PC-9 (cell line): ENCODE data around the gene USP21. TPM values are rescaled to one million over a fixed set of nuclear protein-coding genes. Genes with fewer than 3 reads are reported as not detected.
A peak's percentile ranks its signal among the peaks of the same experiment; 100 is the strongest.

Source experiments
- BruUV-seq: library from RNA; stranded (reverse); fragments of 400-500 nt; replicated peaks from 2 replicates; lab custom pipeline; 2021; lab: Mats Ljungman, UMichigan
- CTCF ChIA-PET: fragments of 300-600 bp; sonication (Branson Sonifier 250); formaldehyde crosslinking; loops from one replicate; lab custom pipeline; 2022; ENCODE audit warnings: antibody characterized with exemption; lab: Charles Lee
- POLR2A ChIA-PET: fragments of 300-600 bp; sonication (Branson Sonifier 250); formaldehyde crosslinking; loops from one replicate; lab custom pipeline; 2022; ENCODE audit warnings: antibody characterized with exemption; ENCODE audit not compliant: unreplicated experiment; lab: Charles Lee
- DNase-seq, 2 experiments: peaks; one replicate each; pipeline versions ENCODE4 v3.0.0 to v3.0.0-alpha.2; 2015 to 2022; ENCODE audit warnings: mixed read lengths in 1 of 2
- H2AFZ ChIP-seq: fragments of 200-600 bp; sonication (generic); 2 replicates; pipeline ENCODE4 v1.8.1; 2017; ENCODE audit warnings: antibody characterized with exemption
- H3F3A ChIP-seq: fragments of 200-600 bp; sonication (generic); 2 replicates; pipeline ENCODE4 v1.8.1; 2017; ENCODE audit warnings: antibody characterized with exemption, mild to moderate bottlenecking, low read depth; ENCODE audit not compliant: insufficient read depth
- H3K27ac ChIP-seq: fragments of 200-600 bp; sonication (generic); 2 replicates; pipeline ENCODE4 v1.6.1; 2016; ENCODE audit warnings: mixed run types
- H3K27me3 ChIP-seq: fragments of 200-600 bp; sonication (generic); 2 replicates; pipeline ENCODE4 v1.6.1; 2016; ENCODE audit warnings: low read depth, mixed run types; ENCODE audit not compliant: insufficient read depth
- H3K36me3 ChIP-seq: fragments of 200-600 bp; sonication (generic); 2 replicates; pipeline ENCODE4 v1.6.1; 2016; ENCODE audit warnings: low read depth, mixed run types
- H3K4me1 ChIP-seq: fragments of 200-600 bp; sonication (generic); replicated peaks from 2 replicates; pipeline ENCODE4 v1.6.1; 2016; ENCODE audit warnings: mixed run types; ENCODE audit not compliant: insufficient read depth
- H3K4me2 ChIP-seq: fragments of 200-600 bp; sonication (generic); 2 replicates; pipeline ENCODE4 v1.6.1; 2017; ENCODE audit warnings: mixed run types
- H3K4me3 ChIP-seq: fragments of 200-600 bp; sonication (generic); 2 replicates; pipeline ENCODE4 v1.6.1; 2016; ENCODE audit warnings: mixed run types
- H3K79me2 ChIP-seq: fragments of 200-600 bp; sonication (generic); 2 replicates; pipeline ENCODE4 v1.6.1; 2017; ENCODE audit warnings: low read depth, mixed run types
- H3K9me2 ChIP-seq: fragments of 200-600 bp; sonication (generic); 2 replicates; pipeline ENCODE4 v1.8.1; 2017; ENCODE audit warnings: mild to moderate bottlenecking; ENCODE audit not compliant: insufficient read depth
- H3K9me3 ChIP-seq: fragments of 200-600 bp; sonication (generic); 2 replicates; pipeline ENCODE4 v1.8.1; 2016; ENCODE audit warnings: low read depth; ENCODE audit not compliant: insufficient read depth
- H4K20me1 ChIP-seq: fragments of 200-600 bp; sonication (generic); 2 replicates; pipeline ENCODE4 v1.8.1; 2017; ENCODE audit not compliant: insufficient read depth
- CTCF ChIP-seq: fragments of 200-600 bp; sonication (generic); conservative IDR thresholded peaks from 2 replicates; pipeline ENCODE4 v1.6.1; 2017; ENCODE audit warnings: mixed run types, antibody characterized with exemption, mild to moderate bottlenecking, moderate library complexity
- EZH2 ChIP-seq: fragments of 200-600 bp; sonication (generic); IDR thresholded peaks from 2 replicates; pipeline ENCODE4 v1.8.0; 2017; ENCODE audit warnings: antibody characterized with exemption, low read depth
- intact Hi-C: fragments of 100-400 bp; cut with micrococcal nuclease; formaldehyde crosslinking; loops from one replicate; pipeline ENCODE4 v1.10.0; 2022; ENCODE audit not compliant: unreplicated experiment
- total RNA-seq: library from RNA; stranded (reverse); gene quantifications from 2 replicates; pipeline ENCODE4 v1.2.3, GENCODE V29; 2021

Gene USP21
- total RNA-seq, 1 experiment from 2014 or later: 34.8 TPM

GRCh38 chr1:161197560-161198193, 38.4 kb downstream of the USP21 start:
- peaks cover 13% of the 10 kb centered on the region for H3K4me1 ChIP-seq
- H3K9me2 ChIP-seq: no peaks in the 10 kb centered on the region
- TF ChIP-seq CTCF (no peak), EZH2 (no peak)
- ChIA-PET POLR2A (no interaction called here), CTCF (interaction anchor here (0.7 to 1.1 kb wide), 2 partner anchors 28 to 192 kb away, joined by 3 read pairs; partner anchors contain the start of gene TOMM40L)
- no peaks in the 10 kb centered on the region for H4K20me1 ChIP-seq
- peak overlapping the region; percentile 54 for H3K4me2 ChIP-seq
- no peaks in the 10 kb centered on the region for H3K9me3 ChIP-seq
- H3K4me3 ChIP-seq: no peak overlapping the region
- no peaks in the 10 kb centered on the region for H3K36me3 ChIP-seq
- intact Hi-C loops: no loop called here
- no TSS peak for BruUV-seq
- no peak overlapping the region for H2AFZ ChIP-seq
- no peaks in the 10 kb centered on the region for H3K27me3 ChIP-seq
- peaks cover 3% of the 10 kb centered on the region; the same call in 1 of the 2 replicates for H3K79me2 ChIP-seq
- DNase-seq: no peak
- no peak overlapping the region for H3K27ac ChIP-seq
- peaks cover 10% of the 10 kb centered on the region; the same call in 1 of the 2 replicates for H3F3A ChIP-seq

GRCh38 chr1:161198194-161198896, 39.0 kb downstream of the USP21 start:
- no peak overlapping the region for H3K27ac ChIP-seq
- POLR2A ChIA-PET: no interaction called here
- no peaks in the 10 kb centered on the region for H3K9me3 ChIP-seq
- BruUV-seq: no TSS peak
- intact Hi-C loops: no loop called here
- H3K79me2 ChIP-seq: peaks cover 9% of the 10 kb centered on the region
- H3K4me3 ChIP-seq: no peak overlapping the region
- peak overlapping the region; percentile 54 for H3K4me2 ChIP-seq
- TF ChIP-seq CTCF (no peak), EZH2 (no peak)
- peaks cover 19% of the 10 kb centered on the region for H3K4me1 ChIP-seq
- H3K36me3 ChIP-seq: no peaks in the 10 kb centered on the region
- no peaks in the 10 kb centered on the region for H4K20me1 ChIP-seq
- no peaks in the 10 kb centered on the region for H3K9me2 ChIP-seq
- no peaks in the 10 kb centered on the region for H3K27me3 ChIP-seq
- no peak overlapping the region for H2AFZ ChIP-seq
- peaks cover 13% of the 10 kb centered on the region; the same call in 1 of the 2 replicates for H3F3A ChIP-seq
- CTCF ChIA-PET: interaction anchor here (0.7 to 1.1 kb wide), 2 partner anchors 27 to 191 kb away, joined by 3 read pairs; partner anchors contain the start of gene TOMM40L
- DNase-seq: peak; percentile 56 to 76

GRCh38 chr1:161198897-161199431, 39.7 kb downstream of the USP21 start, which contains the start of gene ADAMTS4:
Gene ADAMTS4, minus strand, starts transcription at chr1:161199054. Its CDS starts 427 bp downstream, at chr1:161198627.
- POLR2A ChIA-PET: no interaction called here
- Histone ChIP-seq H4K20me1 (no peaks in the 10 kb centered on the region), H3K27ac (no peak within 1 kb of the TSS), H3K79me2 (peaks cover 16% of the 10 kb centered on the region), H3K9me3 (no peaks in the 10 kb centered on the region), H3K27me3 (no peaks in the 10 kb centered on the region), H3K36me3 (peaks cover 2% of the 10 kb centered on the region; the same call in 1 of the 2 replicates), H3F3A (peaks cover 13% of the 10 kb centered on the region; the same call in 1 of the 2 replicates), H3K9me2 (no peaks in the 10 kb centered on the region), H3K4me1 (peaks cover 19% of the 10 kb centered on the region), H3K4me3 (no peak within 1 kb of the TSS), H3K4me2 (peak within 1 kb of the TSS; percentile 54), H2AFZ (no peak within 1 kb of the TSS)
- intact Hi-C loops: no loop called here
- TF ChIP-seq EZH2 (no peak), CTCF (no peak)
- DNase-seq: no peak
- BruUV-seq: no TSS peak
- CTCF ChIA-PET: interaction anchor here (1.1 kb wide), 1 partner anchor 27 kb away, joined by 3 read pairs; the partner anchor contains the start of gene TOMM40L
